Hepatocyte (in vitro differentiated cells): ENCODE data around the gene TMEM25.

Experiments
- CTCF ChIP-seq: fragments of 200-600 bp; sonication (generic); IDR thresholded peaks from 2 replicates; pipeline ENCODE4 v1.5.1; 2016; ENCODE audit warnings: antibody characterized with exemption, mild to moderate bottlenecking; ENCODE audit not compliant: poor library complexity
- EZH2 ChIP-seq: fragments of 200-600 bp; sonication (generic); IDR thresholded peaks from 2 replicates; pipeline ENCODE4 v1.6.1; 2016; ENCODE audit warnings: antibody characterized with exemption, mild to moderate bottlenecking, borderline replicate concordance
- EZH2phosphoT487 ChIP-seq: fragments of 200-600 bp; sonication (generic); IDR thresholded peaks from one replicate; pipeline ENCODE4 v1.6.1; 2018; ENCODE audit warnings: antibody characterized with exemption, mild to moderate bottlenecking, low read depth, moderate library complexity; ENCODE audit not compliant: unreplicated experiment, severe bottlenecking

- TF ChIP-seq CTCF = no peak
- no peak for TF ChIP-seq EZH2
- no peak for TF ChIP-seq EZH2phosphoT487
These were observed 9.1 kb upstream of the TMEM25 start for GRCh38 chr11:118521892-118522311.
